ENCODE data around the gene PLB1. TPM values are rescaled to one million over a fixed set of nuclear protein-coding genes. Genes with fewer than 3 reads are reported as not detected.

Gene PLB1
- polyA plus RNA-seq, 3 donors, result 20.2 to 35.8 (median 23.9) TPM

DNA sequence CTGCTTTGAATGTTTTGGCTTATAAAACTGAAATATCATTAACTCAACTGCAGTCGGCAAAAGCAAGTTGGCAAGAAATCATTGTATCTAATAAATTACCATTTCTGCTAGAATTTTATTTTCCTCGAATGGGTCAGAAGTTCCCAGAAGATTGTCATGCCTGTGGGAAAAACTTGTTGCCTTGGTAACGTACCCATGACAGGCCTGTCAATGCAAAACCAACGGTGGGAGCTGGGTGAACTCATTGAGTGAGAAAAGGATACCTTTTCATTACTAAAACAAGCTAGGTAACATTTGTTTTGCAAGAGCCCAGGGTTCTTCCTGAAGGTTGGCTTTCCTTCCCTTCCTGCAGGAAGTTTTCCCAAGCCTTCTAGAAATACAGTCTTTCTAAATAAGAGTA lies 9.5 kb downstream of the PLB1 start:
- Histone ChIP-seq H3K4me3 (replicated peaks in 1 of 3; ENCODE audit: low read depth in 2 of 3, low read length in 3 of 3) (no peak overlapping the region), H3K79me2 (ENCODE audit: insufficient read depth, low read length) (no peaks in the 10 kb centered on the region), H4K20me1 (ENCODE audit: insufficient read depth, low read length) (no peaks in the 10 kb centered on the region), H3K36me3 (replicated peaks in 1 of 2; ENCODE audit: control insufficient read depth in 1 of 2, insufficient read depth in 2 of 2, low read length in 2 of 2) (no peaks in the 10 kb centered on the region), H3K4me1 (ENCODE audit: control insufficient read depth in 1 of 2, insufficient read depth in 2 of 2, low read length in 2 of 2) (peaks cover 5 to 11% of the 10 kb centered on the region in 2 donors), H3K9me3 (replicated peaks in 1 of 2; ENCODE audit: control insufficient read depth in 1 of 2, insufficient read depth in 1 of 2, low read length in 2 of 2) (no peaks in the 10 kb centered on the region), H2AFZ (ENCODE audit: insufficient read depth, low read depth, low read length, poor library complexity, severe bottlenecking) (no peak overlapping the region), H3K27ac (ENCODE audit: low read depth in 1 of 2, low read length in 2 of 2) (no peak overlapping the region), H3K27me3 (ENCODE audit: control insufficient read depth in 2 of 2, insufficient read depth in 2 of 2, low read length in 2 of 2) (no peaks in the 10 kb centered on the region), H3K4me2 (replicated peaks; ENCODE audit: extremely low read depth, low read length, poor library complexity, severe bottlenecking) (no peak overlapping the region), H3K9ac (ENCODE audit: insufficient read depth, low read length, poor library complexity, severe bottlenecking) (no peak overlapping the region)
- Mint-ChIP-seq H3K4me1 (peaks cover 18% of the 10 kb centered on the region), H3K36me3 (no peaks in the 10 kb centered on the region), H3K27me3 (ENCODE audit: low read depth in 3 of 3) (peaks cover 0 to 3% (median 0%) of the 10 kb centered on the region in 3 donors), H3K4me3 (no peak overlapping the region), H3K27ac (no peak overlapping the region), H3K9me3 (no peaks in the 10 kb centered on the region)
- TF ChIP-seq, protein P1, sequence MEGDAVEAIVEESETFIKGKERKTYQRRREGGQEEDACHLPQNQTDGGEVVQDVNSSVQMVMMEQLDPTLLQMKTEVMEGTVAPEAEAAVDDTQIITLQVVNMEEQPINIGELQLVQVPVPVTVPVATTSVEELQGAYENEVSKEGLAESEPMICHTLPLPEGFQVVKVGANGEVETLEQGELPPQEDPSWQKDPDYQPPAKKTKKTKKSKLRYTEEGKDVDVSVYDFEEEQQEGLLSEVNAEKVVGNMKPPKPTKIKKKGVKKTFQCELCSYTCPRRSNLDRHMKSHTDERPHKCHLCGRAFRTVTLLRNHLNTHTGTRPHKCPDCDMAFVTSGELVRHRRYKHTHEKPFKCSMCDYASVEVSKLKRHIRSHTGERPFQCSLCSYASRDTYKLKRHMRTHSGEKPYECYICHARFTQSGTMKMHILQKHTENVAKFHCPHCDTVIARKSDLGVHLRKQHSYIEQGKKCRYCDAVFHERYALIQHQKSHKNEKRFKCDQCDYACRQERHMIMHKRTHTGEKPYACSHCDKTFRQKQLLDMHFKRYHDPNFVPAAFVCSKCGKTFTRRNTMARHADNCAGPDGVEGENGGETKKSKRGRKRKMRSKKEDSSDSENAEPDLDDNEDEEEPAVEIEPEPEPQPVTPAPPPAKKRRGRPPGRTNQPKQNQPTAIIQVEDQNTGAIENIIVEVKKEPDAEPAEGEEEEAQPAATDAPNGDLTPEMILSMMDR (IDR thresholded peaks at IDR 0.05), result no peak
- no CpG with 5 or more reads among the region's 4 CpGs for WGBS (ENCODE audit: insufficient coverage)
- intact Hi-C loops (cut with micrococcal nuclease), result no loop called here
- no peak for DNase-seq

DNA sequence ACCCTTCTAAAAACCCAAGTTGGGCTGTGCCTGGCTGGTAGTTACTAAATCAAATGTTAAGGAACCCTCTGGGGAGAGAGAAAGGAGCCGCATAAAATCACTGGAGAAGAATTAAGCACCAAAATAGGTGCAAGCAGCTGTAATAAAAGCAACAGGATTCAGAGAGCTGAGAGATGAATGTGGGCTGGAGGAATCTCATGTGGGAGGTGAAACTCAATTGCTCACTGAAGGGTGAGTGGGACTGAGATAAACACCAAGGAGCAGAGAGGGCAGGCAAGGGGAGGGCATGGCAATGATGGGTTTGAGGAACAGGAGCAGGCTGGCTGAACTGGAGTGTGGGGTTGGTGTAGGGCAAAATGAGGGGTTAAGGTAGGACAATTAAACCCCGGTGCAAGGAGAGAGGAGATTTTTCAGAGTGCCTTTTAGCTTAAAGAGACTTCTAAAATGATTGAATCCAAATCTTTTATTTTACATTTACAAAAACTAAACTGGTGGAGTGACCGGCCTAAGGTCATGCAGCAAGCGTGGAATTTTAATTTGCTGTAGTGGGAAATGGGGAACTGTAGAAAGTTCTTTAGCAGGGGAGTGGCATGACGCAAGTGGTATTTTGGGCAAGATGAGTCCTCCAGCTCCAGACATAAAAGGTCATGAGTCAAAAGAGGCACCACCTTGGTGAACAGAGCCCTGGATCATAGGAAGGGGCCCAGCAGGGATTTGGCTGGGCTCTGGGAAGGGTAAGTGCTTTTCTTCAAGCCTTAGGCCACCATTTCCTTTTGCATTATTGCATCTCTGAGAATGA lies 10.5 kb downstream of the PLB1 start:
- H3K9ac ChIP-seq (ENCODE audit: insufficient read depth, low read length, poor library complexity, severe bottlenecking), result no peak overlapping the region
- H3K36me3 Mint-ChIP-seq, result no peaks in the 10 kb centered on the region
- H3K79me2 ChIP-seq (ENCODE audit: insufficient read depth, low read length), result no peaks in the 10 kb centered on the region
- peaks cover 0 to 3% (median 0%) of the 10 kb centered on the region in 3 donors for H3K27me3 Mint-ChIP-seq (ENCODE audit: low read depth in 3 of 3)
- H3K4me2 ChIP-seq (replicated peaks; ENCODE audit: extremely low read depth, low read length, poor library complexity, severe bottlenecking), result no peak overlapping the region
- H3K4me1 Mint-ChIP-seq, result peaks cover 18% of the 10 kb centered on the region
- H3K27me3 ChIP-seq (ENCODE audit: control insufficient read depth in 2 of 2, insufficient read depth in 2 of 2, low read length in 2 of 2), result no peaks in the 10 kb centered on the region
- no peaks in the 10 kb centered on the region for H3K9me3 ChIP-seq (replicated peaks in 1 of 2; ENCODE audit: control insufficient read depth in 1 of 2, insufficient read depth in 1 of 2, low read length in 2 of 2)
- H3K9me3 Mint-ChIP-seq, result peaks cover 0 to under 1% (median 0%) of the 10 kb centered on the region in 7 donors
- peak; percentile 16 to 48 (median 29) for DNase-seq
- 77% methylated on average over 4 of the region's 5 CpGs for WGBS (ENCODE audit: insufficient coverage)
- no peaks in the 10 kb centered on the region for H4K20me1 ChIP-seq (ENCODE audit: insufficient read depth, low read length)
- no peak overlapping the region for H3K4me3 ChIP-seq (replicated peaks in 1 of 3; ENCODE audit: low read depth in 2 of 3, low read length in 3 of 3)
- TF ChIP-seq, protein P1 (IDR thresholded peaks at IDR 0.05), result no peak
- peak overlapping the region in 3 of 7 donors; percentile 28 to 82 (median 70) for H3K27ac Mint-ChIP-seq
- no peak overlapping the region for H2AFZ ChIP-seq (ENCODE audit: insufficient read depth, low read depth, low read length, poor library complexity, severe bottlenecking)
- H3K4me1 ChIP-seq (ENCODE audit: control insufficient read depth in 1 of 2, insufficient read depth in 2 of 2, low read length in 2 of 2), result peaks cover 5 to 11% of the 10 kb centered on the region in 2 donors
- H3K4me3 Mint-ChIP-seq, result no peak overlapping the region
- no peak overlapping the region for H3K27ac ChIP-seq (ENCODE audit: low read depth in 1 of 2, low read length in 2 of 2)
- intact Hi-C loops (cut with micrococcal nuclease), result no loop called here
- no peaks in the 10 kb centered on the region for H3K36me3 ChIP-seq (replicated peaks in 1 of 2; ENCODE audit: control insufficient read depth in 1 of 2, insufficient read depth in 2 of 2, low read length in 2 of 2)
